H1 (cell line): ENCODE results near the gene AKAP12. TPM values are rescaled to one million over a fixed set of nuclear protein-coding genes. Genes with fewer than 3 reads are reported as not detected.

Source experiments
- CTCF ChIA-PET: fragments of 300-600 bp; sonication (Branson Sonifier 250); formaldehyde crosslinking; loops from one replicate; lab custom pipeline; 2021; ENCODE audit not compliant: partially characterized antibody; lab: Charles Lee
- POLR2A ChIA-PET: fragments of 300-600 bp; sonication (Branson Sonifier 250); formaldehyde crosslinking; loops from one replicate; lab custom pipeline; 2021; ENCODE audit warnings: inconsistent platforms; ENCODE audit not compliant: partially characterized antibody; lab: Charles Lee
- DNase-seq, 2 experiments: peaks; one replicate each; pipeline versions ENCODE4 v3.0.0 to v3.0.0-alpha.2; 2010 to 2022; ENCODE audit warnings: low spot score in 2 of 2, low read depth in 1 of 2, mixed read lengths in 1 of 2
- FAIRE-seq: peaks from 2 replicates; lab custom pipeline; 2011; peaks lifted over from hg19 to GRCh38; lab: Jason Lieb, UNC
- H2AFZ ChIP-seq: 2 replicates; pipeline ENCODE4 v1.8.1; 2012; ENCODE audit warnings: low read length, inconsistent platforms
- H2AK5ac ChIP-seq: 2 replicates; pipeline ENCODE4 v1.6.1; 2013; ENCODE audit warnings: low read depth, low read length
- H2BK120ac ChIP-seq: replicated peaks from 2 replicates; pipeline ENCODE3; 2013; ENCODE audit warnings: low read depth, low read length, inconsistent platforms
- H2BK12ac ChIP-seq: 2 replicates; pipeline ENCODE4 v1.6.1; 2013; ENCODE audit warnings: low read depth, low read length
- H2BK15ac ChIP-seq: 2 replicates; pipeline ENCODE4 v1.6.1; 2013; ENCODE audit warnings: low read length
- H2BK20ac ChIP-seq: 2 replicates; pipeline ENCODE4 v1.6.1; 2013; ENCODE audit warnings: low read length
- H2BK5ac ChIP-seq: 2 replicates; pipeline ENCODE4 v1.6.1; 2013; ENCODE audit warnings: low read depth, low read length
- H3K14ac ChIP-seq: 2 replicates; pipeline ENCODE4 v1.6.1; 2013; ENCODE audit warnings: inconsistent platforms; ENCODE audit not compliant: insufficient read length
- H3K18ac ChIP-seq: 2 replicates; pipeline ENCODE4 v1.6.1; 2013; ENCODE audit warnings: low read length; ENCODE audit errors: extremely low read depth
- H3K23ac ChIP-seq: 2 replicates; pipeline ENCODE4 v1.6.1; 2013; ENCODE audit warnings: inconsistent platforms; ENCODE audit not compliant: insufficient read length
- H3K23me2 ChIP-seq: 2 replicates; pipeline ENCODE4 v1.6.1; 2013; ENCODE audit warnings: low read depth, low read length
- H3K27ac ChIP-seq: 2 replicates; pipeline ENCODE4 v1.6.1; 2011; ENCODE audit warnings: low read depth, low read length, inconsistent platforms
- H3K27me3 ChIP-seq, 4 experiments: replicated peaks in 1 of 4; 1 replicate in 1 of 4; 2 replicates in 3 of 4; pipeline versions ENCODE4 v1.6.1 to v1.8.1; 2011 to 2013; ENCODE audit warnings: low read length in 3 of 4, mild to moderate bottlenecking in 3 of 4, inconsistent platforms in 2 of 4, mixed read lengths in 2 of 4, moderate library complexity in 1 of 4; ENCODE audit not compliant: control insufficient read depth in 3 of 4, insufficient read depth in 3 of 4; ENCODE audit errors: extremely low read depth in 1 of 4
- H3K36me3 ChIP-seq, 4 experiments: 2 replicates each; pipeline versions ENCODE4 v1.6.1 to v1.8.1; 2011 to 2013; ENCODE audit warnings: mild to moderate bottlenecking in 4 of 4, low read length in 3 of 4, moderate library complexity in 2 of 4, control low read depth in 1 of 4, inconsistent platforms in 1 of 4; ENCODE audit not compliant: insufficient read depth in 4 of 4, control insufficient read depth in 2 of 4
- H3K4ac ChIP-seq: replicated peaks from 2 replicates; pipeline ENCODE3; 2013; ENCODE audit warnings: low read length, low read depth, mixed read lengths, inconsistent platforms; ENCODE audit not compliant: insufficient read length
- H3K4me1 ChIP-seq, 4 experiments: replicated peaks in 1 of 4; 1 replicate in 1 of 4; 2 replicates in 3 of 4; pipeline versions ENCODE4 v1.6.1 to v1.8.1; 2011 to 2013; ENCODE audit warnings: low read length in 3 of 4, inconsistent platforms in 2 of 4, mixed read lengths in 1 of 4; ENCODE audit not compliant: insufficient read depth in 4 of 4, control insufficient read depth in 3 of 4
- H3K4me2 ChIP-seq, 2 experiments: 2 replicates each; pipeline versions ENCODE4 v1.6.1 to v1.8.1; 2011 to 2013; ENCODE audit warnings: low read depth in 2 of 2, low read length in 2 of 2, control low read depth in 1 of 2, inconsistent platforms in 1 of 2, mild to moderate bottlenecking in 1 of 2; ENCODE audit not compliant: insufficient read depth in 1 of 2
- H3K4me3 ChIP-seq, 4 experiments: fragments of 200-600, 300-600 bp in 1 of 4; sonication (generic), shearing (Covaris generic), sonication (Bioruptor Twin) in 1 of 4; 2 replicates each; pipeline versions ENCODE4 v1.5.1 to v1.8.1; 2011 to 2016; ENCODE audit warnings: low read length in 4 of 4, low read depth in 3 of 4, control low read depth in 2 of 4, inconsistent platforms in 2 of 4, mild to moderate bottlenecking in 2 of 4, mixed read lengths in 1 of 4, moderate library complexity in 1 of 4; ENCODE audit not compliant: insufficient read depth in 2 of 4; ENCODE audit errors: extremely low read depth in 1 of 4
- H3K56ac ChIP-seq: replicated peaks from 2 replicates; pipeline ENCODE3; 2013; ENCODE audit warnings: low read depth, mild to moderate bottlenecking, mixed read lengths, low read length, inconsistent platforms; ENCODE audit not compliant: insufficient read length
- H3K79me1 ChIP-seq: 2 replicates; pipeline ENCODE4 v1.6.1; 2013; ENCODE audit warnings: low read depth, low read length, control low read depth
- H3K79me2 ChIP-seq, 2 experiments: 2 replicates each; pipeline versions ENCODE4 v1.6.1 to v1.8.1; 2012 to 2013; ENCODE audit warnings: low read length in 2 of 2, mild to moderate bottlenecking in 2 of 2, inconsistent platforms in 1 of 2; ENCODE audit not compliant: insufficient read depth in 2 of 2, control insufficient read depth in 1 of 2
- H3K9ac ChIP-seq, 4 experiments: replicated peaks in 1 of 4; 1 replicate in 1 of 4; 2 replicates in 3 of 4; pipeline versions ENCODE4 v1.6.1 to v1.8.1; 2011 to 2013; ENCODE audit warnings: low read depth in 3 of 4, low read length in 3 of 4, control low read depth in 2 of 4, mild to moderate bottlenecking in 2 of 4, moderate library complexity in 2 of 4, inconsistent platforms in 1 of 4; ENCODE audit errors: extremely low read depth in 1 of 4
- H3K9me3 ChIP-seq, 2 experiments: 2 replicates each; pipeline versions ENCODE4 v1.6.1 to v1.8.1; 2012 to 2013; ENCODE audit warnings: mild to moderate bottlenecking in 2 of 2, moderate library complexity in 2 of 2, control low read depth in 1 of 2, inconsistent platforms in 1 of 2, low read depth in 1 of 2, low read length in 1 of 2, mixed read lengths in 1 of 2; ENCODE audit not compliant: insufficient read depth in 2 of 2
- H4K20me1 ChIP-seq, 2 experiments: replicated peaks in 1 of 2; 2 replicates each; pipeline versions ENCODE3 to v1.8.1; 2011 to 2013; ENCODE audit warnings: inconsistent platforms in 2 of 2, low read length in 2 of 2, mild to moderate bottlenecking in 1 of 2; ENCODE audit not compliant: insufficient read depth in 2 of 2, control insufficient read depth in 1 of 2
- H4K5ac ChIP-seq: 2 replicates; pipeline ENCODE4 v1.6.1; 2013; ENCODE audit warnings: low read length, low read depth, mixed read lengths, inconsistent platforms; ENCODE audit not compliant: insufficient read length
- H4K8ac ChIP-seq: 2 replicates; pipeline ENCODE4 v1.8.0; 2013; ENCODE audit warnings: mild to moderate bottlenecking, moderate library complexity, low read length, inconsistent platforms; ENCODE audit not compliant: insufficient read depth; ENCODE audit errors: extremely low read depth
- H4K91ac ChIP-seq: replicated peaks from 2 replicates; pipeline ENCODE3; 2013; ENCODE audit warnings: low read length, mixed read lengths, inconsistent platforms; ENCODE audit not compliant: insufficient read length
- BACH1 ChIP-seq: IDR thresholded peaks from 2 replicates; pipeline ENCODE4 v1.6.1; 2012; ENCODE audit warnings: low read length, improper control_type of control experiment
- E2F6 ChIP-seq: IDR thresholded peaks from 2 replicates; pipeline ENCODE4 v1.6.1; 2012; ENCODE audit warnings: inconsistent platforms
- POLR2AphosphoS5 ChIP-seq: IDR thresholded peaks from 2 replicates; pipeline ENCODE4 v1.6.1; 2011; ENCODE audit warnings: low read depth, low read length
- RBBP5 ChIP-seq: IDR thresholded peaks from 2 replicates; pipeline ENCODE4 v1.7.1; 2012; ENCODE audit warnings: low read depth, mild to moderate bottlenecking, inconsistent platforms, low read length, moderate library complexity, borderline replicate concordance
- SAP30 ChIP-seq: fragments of 300-600 bp; sonication (generic); IDR thresholded peaks from 2 replicates; pipeline ENCODE4 v1.7.1; 2012; ENCODE audit warnings: low read length, moderate library complexity, mild to moderate bottlenecking, inconsistent platforms; ENCODE audit not compliant: insufficient read depth, insufficient replicate concordance
- SUZ12 ChIP-seq: fragments of 200-600 bp; sonication (generic); IDR thresholded peaks from 2 replicates; pipeline ENCODE4 v1.6.1; 2012; ENCODE audit warnings: mild to moderate bottlenecking, inconsistent platforms, low read length, moderate library complexity, mixed read lengths
- WGBS, 2 experiments: shearing (Covaris generic) in 1 of 2; methylation state at CpG; one replicate each; pipeline versions ENCODE4 v1.1.6 to v1.1.7; 2013 to 2015; ENCODE audit warnings: low lambda C conversion rate in 2 of 2, mixed read lengths in 2 of 2, inconsistent platforms in 1 of 2, low coverage in 1 of 2, missing lambda C conversion rate in 1 of 2; ENCODE audit not compliant: insufficient replicate concordance in 2 of 2, insufficient coverage in 1 of 2, insufficient read length in 1 of 2; ENCODE audit errors: extremely low coverage in 1 of 2, missing lambda C conversion rate in 1 of 2; 5-methylcytosine and 5-hydroxymethylcytosine counted together
- polyA plus RNA-seq, 7 experiments: library from polyadenylated mRNA; depleted of rRNA in 3 of 7; stranded (reverse) in 5 of 7; unstranded in 2 of 7; fragments of >200 nt in 5 of 7; fragments of 200-250 nt in 2 of 7; gene quantifications; 1 replicate in 5 of 7; 2 replicates in 1 of 7; 4 replicates in 1 of 7; pipeline versions ENCODE4 v1.2.1 to v1.2.3, GENCODE V29; 2011 to 2013; ENCODE audit warnings: missing spikeins in 2 of 7, mixed read lengths in 2 of 7
- total RNA-seq: library from RNA; stranded (reverse); fragmentation: NEBNext Ultra II Directional; extraction: Animal tissue kit (Norgen Biotek cat#: 25700); gene quantifications from 2 replicates; pipeline ENCODE4 v1.2.1, GENCODE V29; 2021

The AKAP12 gene
- total and polyA plus RNA-seq, 2 of the 8 experiments (the other 6 are each of a cell fraction or from before 2014, with no cell fraction given): 14.6 to 79.2 TPM

GRCh38 chr6:151299011-151299410 lies 59.2 kb downstream of the AKAP12 start:
- Histone ChIP-seq H2BK15ac (no peak overlapping the region), H3K4me2 (no peak overlapping the region), H3K27me3 (no peaks in the 10 kb centered on the region), H3K14ac (no peak overlapping the region), H3K4me1 (peaks cover 0 to 4% (median 0%) of the 10 kb centered on the region in 4 experiments; a peak in 2 of 7 replicates), H2BK5ac (no peak overlapping the region), H3K4me3 (no peak overlapping the region), H2BK120ac (no peak overlapping the region), H4K5ac (no peak overlapping the region), H2AK5ac (no peak overlapping the region), H3K18ac (no peak overlapping the region), H3K9me3 (no peaks in the 10 kb centered on the region)
- no peak for FAIRE-seq
- WGBS, 2 experiments: 87% methylated on average over 4 of the region's 4 CpGs; no CpG with 5 or more reads in 1 of the 2 experiments
- POLR2A ChIA-PET: no interaction called here
- no peak for TF ChIP-seq E2F6
- no peak for TF ChIP-seq BACH1
- TF ChIP-seq SUZ12: no peak
- TF ChIP-seq RBBP5: no peak
- no peak for TF ChIP-seq POLR2AphosphoS5
- no peak for TF ChIP-seq SAP30
- TF ChIP-seq, all 59 proteins: peak for 0
- H3K23ac ChIP-seq: no peak overlapping the region
- peaks cover 0 to 7% of the 10 kb centered on the region in 2 experiments for H4K20me1 ChIP-seq
- no peak overlapping the region for H3K9ac ChIP-seq
- no peaks in the 10 kb centered on the region for H3K23me2 ChIP-seq
- peaks cover 0 to 21% of the 10 kb centered on the region in 2 experiments; a peak in 2 of 4 replicates for H3K79me2 ChIP-seq
- no peak overlapping the region for H3K4ac ChIP-seq
- no peak overlapping the region for H3K27ac ChIP-seq
- no peak overlapping the region for H2BK20ac ChIP-seq
- no peak overlapping the region for H3K56ac ChIP-seq
- no peak overlapping the region for H2BK12ac ChIP-seq
- peaks cover 8% of the 10 kb centered on the region for H3K79me1 ChIP-seq
- no peaks in the 10 kb centered on the region for H3K36me3 ChIP-seq
- no peak overlapping the region for H4K8ac ChIP-seq
- no peak for DNase-seq
- CTCF ChIA-PET: interaction anchor here (0.6 to 1.3 kb wide), 2 partner anchors 9 to 103 kb away, joined by 3 to 4 read pairs; no protein-coding TSS in a partner anchor
- H4K91ac ChIP-seq: no peak overlapping the region
- H2AFZ ChIP-seq: no peak overlapping the region
